Liver (tissue), 3 donors: Measurements from ENCODE around the gene ENOX2.

Source experiments
- GABPA ChIP-seq, 2 donors: IDR thresholded peaks in 1 of 2; conservative IDR thresholded peaks in 1 of 2; 2 replicates each; pipeline ENCODE4 v1.6.1; 2016; ENCODE audit warnings: antibody characterized with exemption in 2 of 2, mild to moderate bottlenecking in 1 of 2, moderate library complexity in 1 of 2
- HNF4A ChIP-seq, 2 donors: conservative IDR thresholded peaks; 2 replicates each; pipeline ENCODE4 v1.6.1; 2016; ENCODE audit warnings: antibody characterized with exemption in 2 of 2, mild to moderate bottlenecking in 2 of 2
- JUND ChIP-seq, 2 donors: IDR thresholded peaks; 2 replicates each; pipeline ENCODE4 v1.6.1; 2016; ENCODE audit warnings: antibody characterized with exemption in 2 of 2
- RAD21 ChIP-seq, 2 donors: IDR thresholded peaks; 2 replicates each; pipeline ENCODE4 v1.6.1; 2016; ENCODE audit warnings: antibody characterized with exemption in 2 of 2, mild to moderate bottlenecking in 2 of 2
- SP1 ChIP-seq: IDR thresholded peaks from 2 replicates; pipeline ENCODE4 v1.6.1; 2018; ENCODE audit warnings: antibody characterized with exemption, mild to moderate bottlenecking
- YY1 ChIP-seq: IDR thresholded peaks from 2 replicates; pipeline ENCODE4 v1.6.1; 2016; ENCODE audit warnings: antibody characterized with exemption, mild to moderate bottlenecking
- TF ChIP-seq, protein P1 (sequence below): fragments of 150-350 bp; IDR thresholded peaks from 2 replicates; pipeline ENCODE4 v1.5.1; 2017; ENCODE audit warnings: improper control_type of control experiment, low read depth, low read length; ENCODE audit not compliant: missing input control
- TF ChIP-seq, protein P2 (sequence below): IDR thresholded peaks from 2 replicates; pipeline ENCODE4 v1.6.1; 2016; ENCODE audit warnings: antibody characterized with exemption, mild to moderate bottlenecking
- TF ChIP-seq, protein P3 (sequence below): IDR thresholded peaks from 2 replicates; pipeline ENCODE4 v1.6.1; 2016; ENCODE audit warnings: antibody characterized with exemption
- TF ChIP-seq, protein P4 (sequence below): IDR thresholded peaks from 2 replicates; pipeline ENCODE4 v1.6.1; 2016; ENCODE audit warnings: antibody characterized with exemption
- TF ChIP-seq, protein P5 (sequence below): IDR thresholded peaks from 2 replicates; pipeline ENCODE4 v1.6.1; 2016; ENCODE audit warnings: antibody characterized with exemption
- donor health status: healthy.
- donor health status: healthy.

DNA sequence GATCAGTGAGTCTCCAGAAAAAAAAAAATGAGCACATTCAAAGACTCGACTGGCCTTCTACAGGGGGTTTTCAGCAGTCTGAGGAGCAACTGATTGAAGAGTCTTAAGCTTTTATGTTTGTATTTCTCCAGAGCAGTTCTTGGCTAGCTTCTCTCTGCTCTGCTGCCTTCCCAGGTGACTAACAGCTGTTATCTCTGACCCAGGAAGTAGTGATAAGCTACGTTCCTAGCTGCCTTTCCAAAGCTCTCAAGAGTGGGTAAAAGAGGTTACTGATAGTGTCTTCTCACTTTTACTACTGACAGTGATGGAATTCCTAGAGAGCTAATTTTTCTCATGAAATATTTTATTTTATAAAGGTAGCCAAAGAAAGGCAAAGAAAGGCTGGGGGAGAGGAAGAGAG, 66.6 kb downstream of the ENOX2 start:
- TF ChIP-seq, protein P1, sequence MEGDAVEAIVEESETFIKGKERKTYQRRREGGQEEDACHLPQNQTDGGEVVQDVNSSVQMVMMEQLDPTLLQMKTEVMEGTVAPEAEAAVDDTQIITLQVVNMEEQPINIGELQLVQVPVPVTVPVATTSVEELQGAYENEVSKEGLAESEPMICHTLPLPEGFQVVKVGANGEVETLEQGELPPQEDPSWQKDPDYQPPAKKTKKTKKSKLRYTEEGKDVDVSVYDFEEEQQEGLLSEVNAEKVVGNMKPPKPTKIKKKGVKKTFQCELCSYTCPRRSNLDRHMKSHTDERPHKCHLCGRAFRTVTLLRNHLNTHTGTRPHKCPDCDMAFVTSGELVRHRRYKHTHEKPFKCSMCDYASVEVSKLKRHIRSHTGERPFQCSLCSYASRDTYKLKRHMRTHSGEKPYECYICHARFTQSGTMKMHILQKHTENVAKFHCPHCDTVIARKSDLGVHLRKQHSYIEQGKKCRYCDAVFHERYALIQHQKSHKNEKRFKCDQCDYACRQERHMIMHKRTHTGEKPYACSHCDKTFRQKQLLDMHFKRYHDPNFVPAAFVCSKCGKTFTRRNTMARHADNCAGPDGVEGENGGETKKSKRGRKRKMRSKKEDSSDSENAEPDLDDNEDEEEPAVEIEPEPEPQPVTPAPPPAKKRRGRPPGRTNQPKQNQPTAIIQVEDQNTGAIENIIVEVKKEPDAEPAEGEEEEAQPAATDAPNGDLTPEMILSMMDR: no peak
- TF ChIP-seq, protein P2, sequence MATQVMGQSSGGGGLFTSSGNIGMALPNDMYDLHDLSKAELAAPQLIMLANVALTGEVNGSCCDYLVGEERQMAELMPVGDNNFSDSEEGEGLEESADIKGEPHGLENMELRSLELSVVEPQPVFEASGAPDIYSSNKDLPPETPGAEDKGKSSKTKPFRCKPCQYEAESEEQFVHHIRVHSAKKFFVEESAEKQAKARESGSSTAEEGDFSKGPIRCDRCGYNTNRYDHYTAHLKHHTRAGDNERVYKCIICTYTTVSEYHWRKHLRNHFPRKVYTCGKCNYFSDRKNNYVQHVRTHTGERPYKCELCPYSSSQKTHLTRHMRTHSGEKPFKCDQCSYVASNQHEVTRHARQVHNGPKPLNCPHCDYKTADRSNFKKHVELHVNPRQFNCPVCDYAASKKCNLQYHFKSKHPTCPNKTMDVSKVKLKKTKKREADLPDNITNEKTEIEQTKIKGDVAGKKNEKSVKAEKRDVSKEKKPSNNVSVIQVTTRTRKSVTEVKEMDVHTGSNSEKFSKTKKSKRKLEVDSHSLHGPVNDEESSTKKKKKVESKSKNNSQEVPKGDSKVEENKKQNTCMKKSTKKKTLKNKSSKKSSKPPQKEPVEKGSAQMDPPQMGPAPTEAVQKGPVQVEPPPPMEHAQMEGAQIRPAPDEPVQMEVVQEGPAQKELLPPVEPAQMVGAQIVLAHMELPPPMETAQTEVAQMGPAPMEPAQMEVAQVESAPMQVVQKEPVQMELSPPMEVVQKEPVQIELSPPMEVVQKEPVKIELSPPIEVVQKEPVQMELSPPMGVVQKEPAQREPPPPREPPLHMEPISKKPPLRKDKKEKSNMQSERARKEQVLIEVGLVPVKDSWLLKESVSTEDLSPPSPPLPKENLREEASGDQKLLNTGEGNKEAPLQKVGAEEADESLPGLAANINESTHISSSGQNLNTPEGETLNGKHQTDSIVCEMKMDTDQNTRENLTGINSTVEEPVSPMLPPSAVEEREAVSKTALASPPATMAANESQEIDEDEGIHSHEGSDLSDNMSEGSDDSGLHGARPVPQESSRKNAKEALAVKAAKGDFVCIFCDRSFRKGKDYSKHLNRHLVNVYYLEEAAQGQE: no peak
- TF ChIP-seq YY1 (no peak), GABPA (IDR thresholded peaks at IDR 0.05 in 1 of 2, conservative IDR thresholded peaks at IDR 0.05 in 1 of 2) (no peak), JUND (IDR thresholded peaks at IDR 0.05) (no peak), RAD21 (IDR thresholded peaks at IDR 0.05) (no peak), HNF4A (conservative IDR thresholded peaks at IDR 0.05) (no peak), SP1 (no peak)
- TF ChIP-seq, protein P3, sequence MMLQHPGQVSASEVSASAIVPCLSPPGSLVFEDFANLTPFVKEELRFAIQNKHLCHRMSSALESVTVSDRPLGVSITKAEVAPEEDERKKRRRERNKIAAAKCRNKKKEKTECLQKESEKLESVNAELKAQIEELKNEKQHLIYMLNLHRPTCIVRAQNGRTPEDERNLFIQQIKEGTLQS: no peak
- TF ChIP-seq, protein P4, sequence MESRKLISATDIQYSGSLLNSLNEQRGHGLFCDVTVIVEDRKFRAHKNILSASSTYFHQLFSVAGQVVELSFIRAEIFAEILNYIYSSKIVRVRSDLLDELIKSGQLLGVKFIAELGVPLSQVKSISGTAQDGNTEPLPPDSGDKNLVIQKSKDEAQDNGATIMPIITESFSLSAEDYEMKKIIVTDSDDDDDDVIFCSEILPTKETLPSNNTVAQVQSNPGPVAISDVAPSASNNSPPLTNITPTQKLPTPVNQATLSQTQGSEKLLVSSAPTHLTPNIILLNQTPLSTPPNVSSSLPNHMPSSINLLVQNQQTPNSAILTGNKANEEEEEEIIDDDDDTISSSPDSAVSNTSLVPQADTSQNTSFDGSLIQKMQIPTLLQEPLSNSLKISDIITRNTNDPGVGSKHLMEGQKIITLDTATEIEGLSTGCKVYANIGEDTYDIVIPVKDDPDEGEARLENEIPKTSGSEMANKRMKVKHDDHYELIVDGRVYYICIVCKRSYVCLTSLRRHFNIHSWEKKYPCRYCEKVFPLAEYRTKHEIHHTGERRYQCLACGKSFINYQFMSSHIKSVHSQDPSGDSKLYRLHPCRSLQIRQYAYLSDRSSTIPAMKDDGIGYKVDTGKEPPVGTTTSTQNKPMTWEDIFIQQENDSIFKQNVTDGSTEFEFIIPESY: no peak
- TF ChIP-seq, protein P5, sequence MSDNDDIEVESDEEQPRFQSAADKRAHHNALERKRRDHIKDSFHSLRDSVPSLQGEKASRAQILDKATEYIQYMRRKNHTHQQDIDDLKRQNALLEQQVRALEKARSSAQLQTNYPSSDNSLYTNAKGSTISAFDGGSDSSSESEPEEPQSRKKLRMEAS: no peak
